22Rv1 (cell line): ENCODE measurements around the gene IFT122.

Experiments
- CTCF ChIP-seq: fragments of 450-650 bp; IDR thresholded peaks from 2 replicates; pipeline ENCODE4 v1.5.1; 2017; ENCODE audit warnings: mild to moderate bottlenecking
- ZFX ChIP-seq: fragments of 450-650 bp; IDR thresholded peaks from 2 replicates; pipeline ENCODE4 v1.6.1; 2017; ENCODE audit warnings: antibody characterized with exemption, borderline replicate concordance

GRCh38 chr3:129513705-129514104 is 73.7 kb downstream of the IFT122 start:
- TF ChIP-seq CTCF = no peak
- TF ChIP-seq ZFX = no peak
